ENCODE measurements around the gene FBLN1.

DNA sequence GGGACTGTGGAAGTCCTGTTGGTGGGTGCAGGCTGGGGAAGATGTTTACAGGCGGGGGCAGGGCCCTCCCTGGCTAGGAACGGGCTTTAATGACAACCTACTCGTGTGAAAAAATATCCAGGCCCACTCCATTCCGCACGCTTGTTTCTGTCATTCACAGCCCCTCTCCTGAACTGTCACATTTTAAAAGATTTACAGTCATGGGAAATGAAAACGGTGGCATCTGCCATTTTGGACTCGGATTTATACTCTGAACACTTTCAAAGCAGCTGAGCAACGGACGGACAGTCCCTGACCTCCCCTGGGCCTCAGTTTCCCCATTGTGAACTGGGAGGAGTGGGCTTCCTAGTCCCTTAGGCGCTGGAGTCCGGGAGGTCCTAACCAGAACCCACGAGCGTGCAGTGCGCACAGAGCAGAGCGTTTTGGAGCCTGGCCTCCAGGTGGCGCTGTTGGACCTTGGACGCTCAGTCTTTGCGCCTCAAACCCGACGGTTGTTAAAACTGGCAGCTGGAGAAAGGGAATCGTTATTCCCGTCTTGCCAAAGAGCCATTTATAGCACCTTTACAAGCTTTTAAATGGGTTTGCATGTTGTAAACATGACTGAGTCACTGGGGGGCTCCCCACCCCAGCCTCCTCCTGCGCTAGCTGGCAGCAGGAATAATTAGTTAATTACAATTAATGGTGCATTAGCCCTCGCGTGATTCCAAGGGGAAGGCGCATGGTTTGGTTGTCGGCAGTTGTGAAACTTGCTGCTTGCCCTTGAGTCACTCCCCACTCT, 75.3 kb downstream of the FBLN1 start:
- TF ChIP-seq, protein P1, sequence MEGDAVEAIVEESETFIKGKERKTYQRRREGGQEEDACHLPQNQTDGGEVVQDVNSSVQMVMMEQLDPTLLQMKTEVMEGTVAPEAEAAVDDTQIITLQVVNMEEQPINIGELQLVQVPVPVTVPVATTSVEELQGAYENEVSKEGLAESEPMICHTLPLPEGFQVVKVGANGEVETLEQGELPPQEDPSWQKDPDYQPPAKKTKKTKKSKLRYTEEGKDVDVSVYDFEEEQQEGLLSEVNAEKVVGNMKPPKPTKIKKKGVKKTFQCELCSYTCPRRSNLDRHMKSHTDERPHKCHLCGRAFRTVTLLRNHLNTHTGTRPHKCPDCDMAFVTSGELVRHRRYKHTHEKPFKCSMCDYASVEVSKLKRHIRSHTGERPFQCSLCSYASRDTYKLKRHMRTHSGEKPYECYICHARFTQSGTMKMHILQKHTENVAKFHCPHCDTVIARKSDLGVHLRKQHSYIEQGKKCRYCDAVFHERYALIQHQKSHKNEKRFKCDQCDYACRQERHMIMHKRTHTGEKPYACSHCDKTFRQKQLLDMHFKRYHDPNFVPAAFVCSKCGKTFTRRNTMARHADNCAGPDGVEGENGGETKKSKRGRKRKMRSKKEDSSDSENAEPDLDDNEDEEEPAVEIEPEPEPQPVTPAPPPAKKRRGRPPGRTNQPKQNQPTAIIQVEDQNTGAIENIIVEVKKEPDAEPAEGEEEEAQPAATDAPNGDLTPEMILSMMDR (IDR thresholded peaks at IDR 0.05) = peak; percentile 86 to 97 (median 96)
- TF ChIP-seq POLR2AphosphoS5 (IDR thresholded peaks at IDR 0.05) (peak; percentile 66), POLR2A (IDR thresholded peaks at IDR 0.05) (no peak)
